ENCODE measurements around the gene ECT2.
"Not testable (repeated sequence)": the region's sequence is repeated elsewhere in the genome, so short reads cannot be mapped to it uniquely, and the experiment has no call there.

Gene ECT2

GRCh38 chr3:172750368-172751174 lies at the start of gene ECT2:
TSS of gene ECT2 (plus strand) at chr3:172750726. CDS start at chr3:172754531, 3,805 bp downstream.
- in situ Hi-C loops (cut with MboI; ENCODE audit: low sequenced_read_pairs) = no loop called here

- in situ Hi-C loops (cut with MboI; ENCODE audit: low sequenced_read_pairs) = no loop called here
Measured at GRCh38 chr3:172700936-172701455, 49.5 kb upstream of the ECT2 start.

GRCh38 chr3:172701751-172702150 lies 48.8 kb upstream of the ECT2 start:
- in situ Hi-C loops (cut with MboI; ENCODE audit: low sequenced_read_pairs) = no loop called here

- in situ Hi-C loops (cut with MboI; ENCODE audit: low sequenced_read_pairs) = no loop called here
Measured at GRCh38 chr3:172702256-172702655, 48.3 kb upstream of the ECT2 start.

GRCh38 chr3:172702731-172703130 lies 47.8 kb upstream of the ECT2 start:
- in situ Hi-C loops (cut with MboI; ENCODE audit: low sequenced_read_pairs) = not testable (repeated sequence)

GRCh38 chr3:172704001-172704400 lies 46.5 kb upstream of the ECT2 start:
- in situ Hi-C loops (cut with MboI; ENCODE audit: low sequenced_read_pairs) = no loop called here

GRCh38 chr3:172705170-172705569 lies 45.4 kb upstream of the ECT2 start:
- in situ Hi-C loops (cut with MboI; ENCODE audit: low sequenced_read_pairs) = no loop called here

GRCh38 chr3:172707030-172707429 lies 43.5 kb upstream of the ECT2 start:
- in situ Hi-C loops (cut with MboI; ENCODE audit: low sequenced_read_pairs) = no loop called here

GRCh38 chr3:172707967-172708366 lies 42.6 kb upstream of the ECT2 start:
- in situ Hi-C loops (cut with MboI; ENCODE audit: low sequenced_read_pairs) = no loop called here

- in situ Hi-C loops (cut with MboI; ENCODE audit: low sequenced_read_pairs) = no loop called here
Measured at GRCh38 chr3:172708921-172709773, 41.4 kb upstream of the ECT2 start.

GRCh38 chr3:172709774-172710663 lies 40.5 kb upstream of the ECT2 start:
- in situ Hi-C loops (cut with MboI; ENCODE audit: low sequenced_read_pairs) = no loop called here

GRCh38 chr3:172710664-172711453 lies 39.7 kb upstream of the ECT2 start, which contains the start of gene NCEH1:
TSS of gene NCEH1 (minus strand) at chr3:172711067. CDS start at chr3:172710984, 83 bp downstream.
- in situ Hi-C loops (cut with MboI; ENCODE audit: low sequenced_read_pairs) = no loop called here

GRCh38 chr3:172711454-172711795 lies 39.1 kb upstream of the ECT2 start:
- in situ Hi-C loops (cut with MboI; ENCODE audit: low sequenced_read_pairs) = no loop called here

GRCh38 chr3:172713316-172713715 lies 37.2 kb upstream of the ECT2 start:
- in situ Hi-C loops (cut with MboI; ENCODE audit: low sequenced_read_pairs) = no loop called here

- in situ Hi-C loops (cut with MboI; ENCODE audit: low sequenced_read_pairs) = no loop called here
Measured at GRCh38 chr3:172716476-172716875, 34.0 kb upstream of the ECT2 start.

GRCh38 chr3:172717493-172718088 lies 32.9 kb upstream of the ECT2 start:
- in situ Hi-C loops (cut with MboI; ENCODE audit: low sequenced_read_pairs) = no loop called here

- in situ Hi-C loops (cut with MboI; ENCODE audit: low sequenced_read_pairs) = not testable (repeated sequence)
Measured at GRCh38 chr3:172722536-172723040, 27.9 kb upstream of the ECT2 start.

- in situ Hi-C loops (cut with MboI; ENCODE audit: low sequenced_read_pairs) = no loop called here
Measured at GRCh38 chr3:172726380-172726779, 24.1 kb upstream of the ECT2 start.

GRCh38 chr3:172735014-172735413 lies 15.5 kb upstream of the ECT2 start:
- in situ Hi-C loops (cut with MboI; ENCODE audit: low sequenced_read_pairs) = no loop called here
